ENCODE data around the gene COL25A1. TPM values are rescaled to one million over a fixed set of nuclear protein-coding genes. Genes with fewer than 3 reads are reported as not detected.
"Not testable (repeated sequence)": the region's sequence is repeated elsewhere in the genome, so short reads cannot be mapped to it uniquely, and the experiment has no call there.

The COL25A1 gene
- total RNA-seq, 1 donor: 0.10 TPM

DNA sequence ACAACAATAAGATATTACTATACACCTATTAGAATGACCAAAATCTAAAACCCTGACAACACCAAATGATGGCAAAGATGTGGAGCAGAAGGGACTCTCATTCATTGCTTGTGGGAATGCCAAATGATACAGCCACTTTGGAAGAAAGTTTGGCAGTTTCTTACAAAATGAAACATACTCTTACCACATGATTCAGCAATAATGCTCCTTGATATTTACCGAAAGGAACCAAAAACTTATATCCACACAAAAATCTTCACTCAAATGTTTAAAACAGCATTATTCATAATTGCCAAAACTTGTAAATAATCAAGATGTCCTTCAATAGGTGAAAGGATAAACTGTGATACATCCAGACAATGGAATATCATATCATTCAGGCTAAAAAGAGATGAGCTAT lies 180.9 kb downstream of the COL25A1 start:
- Histone ChIP-seq H3K27me3 (ENCODE audit: insufficient read depth, low read length) (no peaks in the 10 kb centered on the region), H3K9me3 (ENCODE audit: low read depth, low read length) (no peaks in the 10 kb centered on the region), H3K4me1 (ENCODE audit: insufficient read depth, low read length) (no peaks in the 10 kb centered on the region), H3K4me3 (ENCODE audit: low read length) (no peak overlapping the region)

DNA sequence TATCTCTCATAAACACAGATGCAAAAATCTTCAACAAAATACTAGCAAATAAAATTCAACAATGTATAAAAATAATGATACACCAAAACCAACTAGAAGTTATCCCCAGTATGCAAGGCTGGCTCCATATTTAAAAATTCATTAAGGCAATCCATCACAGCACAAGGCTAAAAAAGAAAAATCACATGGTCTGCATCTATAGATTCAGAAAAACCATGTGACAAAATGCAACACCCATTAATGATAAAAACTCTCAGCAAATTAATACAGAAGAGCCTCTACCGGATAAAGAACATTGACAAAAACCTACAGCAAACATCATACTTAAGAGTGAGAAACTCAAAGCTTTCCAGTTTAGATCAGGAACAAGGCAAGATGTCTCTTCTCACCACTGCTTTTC lies 182.6 kb downstream of the COL25A1 start:
- no peaks in the 10 kb centered on the region for H3K9me3 ChIP-seq (ENCODE audit: low read depth, low read length)
- no peak overlapping the region for H3K4me3 ChIP-seq (ENCODE audit: low read length)
- no peaks in the 10 kb centered on the region for H3K4me1 ChIP-seq (ENCODE audit: insufficient read depth, low read length)
- H3K27me3 ChIP-seq (ENCODE audit: insufficient read depth, low read length): no peaks in the 10 kb centered on the region

DNA sequence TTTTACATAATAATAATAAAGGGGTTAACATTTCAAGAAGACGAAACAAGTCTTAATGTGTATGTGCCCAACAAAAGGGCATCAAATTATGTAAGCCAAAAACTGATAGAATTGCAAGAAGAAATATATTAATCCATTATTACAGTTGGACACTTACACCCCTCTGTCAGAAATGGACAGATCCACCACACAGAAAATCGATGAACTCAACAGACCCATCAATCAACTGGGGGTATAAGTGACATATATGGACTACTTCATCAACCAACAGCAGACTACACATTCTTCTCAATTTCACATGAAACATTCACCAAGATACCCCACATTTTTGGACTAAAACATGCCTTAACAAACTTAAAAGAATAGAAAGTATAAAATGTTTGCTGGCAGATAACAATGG lies 183.8 kb downstream of the COL25A1 start:
- H3K27me3 ChIP-seq (ENCODE audit: insufficient read depth, low read length): no peaks in the 10 kb centered on the region
- no peaks in the 10 kb centered on the region for H3K9me3 ChIP-seq (ENCODE audit: low read depth, low read length)
- no peaks in the 10 kb centered on the region for H3K4me1 ChIP-seq (ENCODE audit: insufficient read depth, low read length)
- H3K4me3 ChIP-seq (ENCODE audit: low read length): no peak overlapping the region

DNA sequence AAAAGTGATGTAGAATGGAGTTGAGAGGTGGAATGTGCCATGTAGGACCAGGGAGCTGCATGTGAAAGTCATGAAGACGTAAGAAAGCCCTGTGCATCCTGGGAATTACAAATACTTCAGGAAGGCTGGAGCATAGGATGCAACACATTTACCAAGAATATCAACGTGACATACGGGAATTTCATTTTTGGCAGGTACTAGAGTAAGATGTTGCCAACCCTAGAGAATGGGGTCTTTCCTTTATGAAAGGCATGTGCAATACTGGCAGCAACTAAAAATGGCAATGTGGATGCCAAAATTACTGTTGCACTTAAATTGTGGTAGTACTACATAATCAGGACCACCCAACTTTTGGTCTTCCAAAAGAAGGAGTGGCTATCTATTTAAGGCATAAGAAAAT lies 188.0 kb downstream of the COL25A1 start:
- Histone ChIP-seq H3K4me1 (ENCODE audit: insufficient read depth, low read length) (no peaks in the 10 kb centered on the region), H3K27me3 (ENCODE audit: insufficient read depth, low read length) (peaks cover 3% of the 10 kb centered on the region), H3K9me3 (ENCODE audit: low read depth, low read length) (no peaks in the 10 kb centered on the region), H3K4me3 (ENCODE audit: low read length) (no peak overlapping the region)

DNA sequence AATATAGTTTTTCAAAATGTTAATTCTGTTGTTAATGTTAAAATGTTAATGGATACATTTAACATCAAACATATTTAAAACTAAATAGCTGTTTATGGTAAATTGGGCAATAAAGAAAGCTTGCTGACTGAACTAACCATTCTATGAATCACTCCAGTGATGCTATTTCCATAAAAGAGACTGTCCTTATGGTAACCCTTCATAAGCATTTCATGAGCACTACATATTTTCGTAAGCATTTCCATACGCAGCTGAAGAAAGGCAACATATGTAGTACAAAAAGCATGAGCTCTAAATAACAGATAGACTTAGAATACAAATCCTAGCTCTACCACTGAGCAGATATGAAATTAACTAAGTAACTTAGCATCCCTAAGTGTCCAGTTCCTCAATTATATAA lies 188.9 kb downstream of the COL25A1 start:
- no peaks in the 10 kb centered on the region for H3K4me1 ChIP-seq (ENCODE audit: insufficient read depth, low read length)
- no peaks in the 10 kb centered on the region for H3K9me3 ChIP-seq (ENCODE audit: low read depth, low read length)
- H3K27me3 ChIP-seq (ENCODE audit: insufficient read depth, low read length): peaks cover 3% of the 10 kb centered on the region
- H3K4me3 ChIP-seq (ENCODE audit: low read length): no peak overlapping the region

DNA sequence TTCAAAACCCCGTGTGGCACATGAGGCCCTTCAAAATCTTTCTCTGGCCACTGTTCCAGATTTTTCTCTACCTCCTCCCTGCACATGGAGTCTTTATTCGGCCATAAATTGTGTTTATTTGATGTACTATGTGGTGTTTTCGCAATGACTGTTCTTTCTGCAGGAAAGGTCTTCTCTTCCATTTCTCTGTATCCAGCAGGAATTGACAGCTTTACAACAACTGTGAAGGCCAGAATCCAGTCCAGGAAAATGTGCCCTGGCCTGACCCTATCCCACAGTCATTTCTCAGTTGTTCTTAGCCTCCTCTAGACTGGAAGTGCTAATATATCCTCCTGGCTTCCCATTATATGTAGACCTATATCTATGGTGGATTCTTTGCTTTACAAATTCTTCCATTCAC lies 191.4 kb downstream of the COL25A1 start:
- Histone ChIP-seq H3K4me1 (ENCODE audit: insufficient read depth, low read length) (no peaks in the 10 kb centered on the region), H3K27me3 (ENCODE audit: insufficient read depth, low read length) (peaks cover 3% of the 10 kb centered on the region), H3K9me3 (ENCODE audit: low read depth, low read length) (no peaks in the 10 kb centered on the region), H3K4me3 (ENCODE audit: low read length) (no peak overlapping the region)

DNA sequence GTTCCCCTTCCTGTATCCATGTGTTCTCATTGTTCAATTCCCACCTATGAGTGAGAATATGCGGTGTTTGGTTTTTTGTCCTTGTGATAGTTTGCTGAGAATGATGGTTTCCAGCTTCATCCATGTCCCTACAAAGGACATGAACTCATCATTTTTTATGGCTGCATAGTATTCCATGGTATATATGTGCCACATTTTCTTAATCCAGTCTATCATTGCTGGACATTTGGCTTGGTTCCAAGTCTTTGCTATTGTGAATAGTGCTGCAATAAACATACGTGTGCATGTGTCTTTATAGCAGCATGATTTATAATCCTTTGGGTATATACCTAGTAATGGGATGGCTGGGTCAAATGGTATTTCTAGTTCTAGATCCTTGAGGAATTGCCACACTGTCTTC lies 194.2 kb downstream of the COL25A1 start:
- not testable (repeated sequence) for H3K9me3 ChIP-seq (ENCODE audit: low read depth, low read length); H3K4me1 ChIP-seq (ENCODE audit: insufficient read depth, low read length); H3K27me3 ChIP-seq (ENCODE audit: insufficient read depth, low read length); H3K4me3 ChIP-seq (ENCODE audit: low read length)

DNA sequence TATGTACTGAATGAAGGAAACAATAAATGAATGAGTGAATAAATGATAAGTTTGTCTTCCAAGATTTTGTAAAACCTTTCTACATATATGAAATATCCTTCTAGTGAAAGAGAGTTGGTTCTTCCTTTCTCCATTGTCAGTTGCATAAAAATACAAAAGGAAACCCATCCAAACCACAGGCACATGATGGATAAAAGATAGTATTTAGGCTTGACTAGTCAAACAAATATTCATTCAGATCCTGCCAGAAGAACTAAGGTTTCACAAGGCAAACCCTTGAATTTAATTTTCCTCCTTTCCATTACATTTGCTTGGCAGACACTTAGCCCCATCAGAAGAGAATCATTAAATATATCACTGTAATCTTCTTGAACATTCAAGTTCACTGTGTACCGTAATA lies 208.4 kb downstream of the COL25A1 start:
- no peaks in the 10 kb centered on the region for H3K4me1 ChIP-seq (ENCODE audit: insufficient read depth, low read length)
- H3K9me3 ChIP-seq (ENCODE audit: low read depth, low read length): peaks cover 3% of the 10 kb centered on the region
- H3K27me3 ChIP-seq (ENCODE audit: insufficient read depth, low read length): no peaks in the 10 kb centered on the region
- H3K4me3 ChIP-seq (ENCODE audit: low read length): no peak overlapping the region

DNA sequence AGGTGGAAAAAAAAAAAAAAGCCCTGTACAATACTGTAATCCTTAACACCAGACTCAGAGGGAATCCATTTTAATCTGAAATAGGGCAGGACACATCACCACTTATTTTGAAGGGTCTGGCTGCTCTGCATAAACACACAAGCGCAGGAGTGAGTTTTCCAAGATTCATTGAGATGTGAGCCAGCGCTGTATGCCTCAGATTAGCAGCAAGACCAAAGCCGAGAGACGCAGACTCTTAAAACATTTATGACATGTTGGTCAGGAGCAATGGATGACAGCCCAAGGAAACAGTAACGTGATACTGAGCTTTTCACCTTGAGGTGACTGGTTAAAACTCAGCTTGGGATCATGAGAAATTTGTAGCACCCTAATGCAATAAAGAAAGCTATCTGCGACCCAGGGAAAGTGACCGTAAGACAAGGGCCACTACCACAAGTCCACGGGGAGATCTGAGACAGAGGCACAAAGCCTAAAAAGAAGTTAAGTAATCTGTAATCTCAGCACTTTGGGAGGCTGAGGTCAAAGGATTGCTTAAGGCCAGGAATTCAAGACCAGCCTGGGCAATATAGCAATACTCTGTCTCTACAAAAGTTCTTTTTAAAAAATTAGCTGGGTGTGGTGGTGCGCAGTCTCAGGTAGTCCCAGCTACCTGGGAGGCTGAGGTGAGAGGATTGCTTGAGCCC lies 210.6 kb downstream of the COL25A1 start:
- Histone ChIP-seq H3K27me3 (ENCODE audit: insufficient read depth, low read length) (no peaks in the 10 kb centered on the region), H3K4me1 (ENCODE audit: insufficient read depth, low read length) (no peaks in the 10 kb centered on the region), H3K4me3 (ENCODE audit: low read length) (no peak overlapping the region), H3K9me3 (ENCODE audit: low read depth, low read length) (no peaks in the 10 kb centered on the region)

DNA sequence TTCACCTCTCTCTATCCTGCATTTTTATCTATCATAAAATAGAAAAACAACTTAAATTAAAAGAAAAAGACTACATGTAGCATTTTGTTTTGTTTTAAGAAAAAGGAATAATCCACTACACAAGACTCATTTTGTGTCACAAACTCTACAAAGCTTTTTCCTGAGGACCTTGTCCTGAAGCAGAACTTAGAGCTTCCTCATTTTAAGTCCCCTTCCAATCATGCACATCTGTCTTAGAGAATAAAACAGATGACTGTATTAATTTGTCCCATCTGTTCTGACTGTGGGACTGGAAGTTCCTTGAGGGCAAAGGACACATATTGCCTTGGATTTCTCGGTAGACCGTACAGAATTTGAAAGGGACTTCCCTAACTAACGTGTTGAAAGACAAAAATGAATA lies 218.5 kb downstream of the COL25A1 start:
- Histone ChIP-seq H3K4me1 (ENCODE audit: insufficient read depth, low read length) (no peaks in the 10 kb centered on the region), H3K27me3 (ENCODE audit: insufficient read depth, low read length) (no peaks in the 10 kb centered on the region), H3K4me3 (ENCODE audit: low read length) (no peak overlapping the region), H3K9me3 (ENCODE audit: low read depth, low read length) (no peaks in the 10 kb centered on the region)

DNA sequence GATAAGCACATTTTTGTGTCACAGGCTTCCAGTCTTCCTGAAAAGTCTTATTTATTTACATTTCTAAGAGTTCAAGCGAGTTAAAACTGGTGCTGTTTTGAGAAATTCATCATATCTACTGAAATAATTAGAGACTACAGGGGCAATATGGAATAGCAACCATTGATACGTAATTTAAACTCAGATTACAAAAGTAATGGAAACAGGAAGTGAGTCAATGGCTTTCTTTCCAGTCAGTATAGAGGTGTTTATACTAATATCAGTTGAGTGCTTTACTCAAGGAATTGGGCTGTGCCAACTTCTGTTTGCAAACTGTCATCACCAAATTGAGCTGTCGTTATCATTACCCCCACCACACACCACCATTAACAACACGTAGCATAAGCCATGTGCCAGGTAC lies 222.7 kb downstream of the COL25A1 start:
- no peaks in the 10 kb centered on the region for H3K27me3 ChIP-seq (ENCODE audit: insufficient read depth, low read length)
- H3K9me3 ChIP-seq (ENCODE audit: low read depth, low read length): no peaks in the 10 kb centered on the region

DNA sequence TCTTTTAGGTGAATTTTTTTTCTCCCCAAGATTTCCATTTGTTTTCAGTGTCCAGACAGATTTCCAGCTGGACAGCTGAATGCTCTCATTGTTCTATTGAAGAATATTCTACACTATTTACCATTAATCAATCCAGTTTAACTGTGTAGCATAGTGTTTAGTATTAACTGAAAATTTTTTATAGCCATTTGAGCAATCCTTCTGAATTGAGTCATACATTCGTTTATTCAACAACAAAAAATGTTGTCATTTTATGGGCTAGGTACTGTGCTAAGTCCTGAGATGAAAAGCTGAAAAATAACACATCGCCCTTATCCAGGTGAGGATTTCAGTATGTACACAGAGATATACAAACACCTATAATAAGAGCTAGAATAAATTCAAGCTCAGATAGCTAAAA lies 223.3 kb downstream of the COL25A1 start:
- no peaks in the 10 kb centered on the region for H3K4me1 ChIP-seq (ENCODE audit: insufficient read depth, low read length)
- H3K4me3 ChIP-seq (ENCODE audit: low read length): no peak overlapping the region
- H3K9me3 ChIP-seq (ENCODE audit: low read depth, low read length): no peaks in the 10 kb centered on the region
- no peaks in the 10 kb centered on the region for H3K27me3 ChIP-seq (ENCODE audit: insufficient read depth, low read length)

More for the DNA sequence above, 222.7 kb downstream of the COL25A1 start:
- Histone ChIP-seq H3K4me3 (ENCODE audit: low read length) (no peak overlapping the region), H3K4me1 (ENCODE audit: insufficient read depth, low read length) (no peaks in the 10 kb centered on the region)

DNA sequence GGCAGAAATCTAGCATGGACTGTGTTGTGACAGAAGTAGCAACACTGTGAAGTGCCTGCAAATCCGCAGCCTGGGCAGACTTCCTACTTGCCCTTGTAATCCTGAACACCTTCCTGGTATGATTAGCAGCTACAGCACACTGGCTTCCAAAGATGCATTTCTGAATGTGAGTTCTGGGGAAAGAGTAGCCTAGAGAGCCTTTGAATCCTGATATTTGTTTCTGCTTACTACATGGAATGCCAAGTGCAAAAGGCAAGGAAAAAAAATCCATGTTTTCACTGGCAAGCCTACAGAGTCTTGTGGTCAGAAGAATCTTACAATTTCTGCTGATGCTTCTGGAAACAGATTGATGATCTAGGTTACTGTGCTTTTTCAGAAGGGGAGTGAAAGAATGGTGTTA lies 223.7 kb downstream of the COL25A1 start:
- Histone ChIP-seq H3K4me3 (ENCODE audit: low read length) (no peak overlapping the region), H3K27me3 (ENCODE audit: insufficient read depth, low read length) (no peaks in the 10 kb centered on the region), H3K4me1 (ENCODE audit: insufficient read depth, low read length) (no peaks in the 10 kb centered on the region), H3K9me3 (ENCODE audit: low read depth, low read length) (no peaks in the 10 kb centered on the region)

DNA sequence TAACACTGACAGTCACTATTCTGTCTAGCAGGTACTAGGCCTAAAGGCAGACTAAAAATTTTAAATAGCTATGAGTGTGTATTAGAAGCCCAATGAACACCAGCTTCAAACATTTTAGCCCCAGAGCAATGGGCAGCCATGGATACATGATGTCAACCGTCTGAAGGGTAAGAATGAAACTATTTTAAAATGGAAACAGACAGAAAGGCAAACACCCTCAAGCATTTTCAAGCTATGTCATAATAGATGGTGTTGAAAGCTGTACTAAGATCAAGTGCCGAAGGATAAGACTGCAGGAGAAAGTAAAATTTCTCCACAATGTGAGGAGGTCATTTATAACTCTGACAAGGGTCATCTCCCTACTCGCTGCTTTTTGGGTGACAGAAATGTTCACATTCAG lies 225.0 kb downstream of the COL25A1 start:
- Histone ChIP-seq H3K9me3 (ENCODE audit: low read depth, low read length) (no peaks in the 10 kb centered on the region), H3K4me3 (ENCODE audit: low read length) (no peak overlapping the region), H3K27me3 (ENCODE audit: insufficient read depth, low read length) (no peaks in the 10 kb centered on the region), H3K4me1 (ENCODE audit: insufficient read depth, low read length) (peaks cover 4% of the 10 kb centered on the region)

DNA sequence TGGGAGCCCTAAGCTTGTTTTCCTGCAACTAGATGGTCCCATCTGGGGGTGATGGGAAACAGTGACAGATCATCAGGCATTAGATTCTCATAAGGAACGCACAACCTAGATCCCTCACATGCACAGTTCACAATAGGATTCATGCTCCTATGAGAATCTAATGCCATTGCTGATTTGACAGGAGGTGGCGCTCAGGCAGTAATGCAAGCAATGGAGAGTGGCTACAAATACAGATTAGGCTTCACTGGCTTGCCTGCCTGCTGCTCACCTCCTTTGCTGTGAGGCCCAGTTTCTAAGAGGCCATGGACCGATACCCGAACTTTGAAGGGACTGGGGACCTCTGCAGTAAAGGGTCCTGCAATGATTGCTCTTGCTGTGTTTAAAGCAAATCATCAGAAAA lies 225.7 kb downstream of the COL25A1 start:
- not testable (repeated sequence) for H3K4me3 ChIP-seq (ENCODE audit: low read length); H3K4me1 ChIP-seq (ENCODE audit: insufficient read depth, low read length); H3K9me3 ChIP-seq (ENCODE audit: low read depth, low read length); H3K27me3 ChIP-seq (ENCODE audit: insufficient read depth, low read length)

DNA sequence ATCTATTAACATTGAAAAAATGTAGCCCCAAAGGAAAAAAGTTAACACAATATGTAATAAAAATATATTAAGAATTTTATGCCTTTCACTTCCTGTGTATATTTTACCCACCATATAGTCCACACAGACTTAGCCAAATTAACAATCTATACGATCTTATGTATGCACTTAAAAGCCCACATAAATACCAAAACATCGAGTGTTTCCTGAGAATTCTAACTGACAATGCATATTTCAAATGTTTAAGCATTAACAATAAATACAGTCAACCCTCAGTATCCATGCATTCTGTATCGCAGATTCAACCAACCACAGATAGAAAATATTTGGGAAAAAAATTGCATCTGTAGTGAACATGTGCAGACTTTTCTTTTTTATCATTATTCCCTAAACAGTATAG lies 226.8 kb downstream of the COL25A1 start:
- Histone ChIP-seq H3K27me3 (ENCODE audit: insufficient read depth, low read length) (no peaks in the 10 kb centered on the region), H3K4me1 (ENCODE audit: insufficient read depth, low read length) (peaks cover 7% of the 10 kb centered on the region), H3K4me3 (ENCODE audit: low read length) (no peak overlapping the region), H3K9me3 (ENCODE audit: low read depth, low read length) (no peaks in the 10 kb centered on the region)
